GM12872 (cell line): Measurements from ENCODE around the gene MAP3K20.

Source experiments
- TF ChIP-seq, protein P1 (sequence below): IDR thresholded peaks from 3 replicates; pipeline ENCODE4 v1.5.1; 2011; ENCODE audit warnings: low read depth, mild to moderate bottlenecking, low read length, moderate library complexity; ENCODE audit not compliant: insufficient read depth

The MAP3K20 gene

DNA sequence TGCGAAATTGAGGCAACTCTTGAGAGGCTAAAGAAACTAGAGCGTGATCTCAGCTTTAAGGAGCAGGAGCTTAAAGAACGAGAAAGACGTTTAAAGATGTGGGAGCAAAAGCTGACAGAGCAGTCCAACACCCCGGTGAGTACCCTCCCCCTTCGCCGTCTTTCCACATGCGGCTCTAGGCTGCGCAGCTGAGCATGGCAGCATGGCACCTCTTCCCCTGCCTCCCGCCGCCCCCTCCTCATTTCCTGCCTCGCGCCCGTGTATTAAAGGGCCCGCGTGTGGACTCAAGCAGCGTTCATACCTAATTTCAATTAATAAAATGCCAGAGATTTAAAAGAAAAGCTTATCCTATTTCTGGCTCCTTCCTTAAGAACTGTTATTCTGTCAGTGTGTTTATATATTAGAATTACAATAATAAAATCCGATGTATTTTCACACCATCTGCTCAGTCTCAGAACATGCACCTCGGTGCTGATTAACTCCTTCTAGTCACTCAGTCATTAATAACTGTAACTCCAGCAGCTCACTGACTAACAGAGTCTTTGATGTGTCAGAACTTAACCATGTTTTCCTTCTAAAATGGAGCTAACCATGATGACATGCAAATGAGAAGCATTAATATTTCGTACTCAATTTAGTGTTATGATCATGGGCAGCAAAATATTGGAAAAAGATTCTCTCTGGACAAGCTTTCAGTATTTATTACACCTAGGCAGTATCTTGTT is 141.6 kb downstream of the MAP3K20 start:
- TF ChIP-seq, protein P1, sequence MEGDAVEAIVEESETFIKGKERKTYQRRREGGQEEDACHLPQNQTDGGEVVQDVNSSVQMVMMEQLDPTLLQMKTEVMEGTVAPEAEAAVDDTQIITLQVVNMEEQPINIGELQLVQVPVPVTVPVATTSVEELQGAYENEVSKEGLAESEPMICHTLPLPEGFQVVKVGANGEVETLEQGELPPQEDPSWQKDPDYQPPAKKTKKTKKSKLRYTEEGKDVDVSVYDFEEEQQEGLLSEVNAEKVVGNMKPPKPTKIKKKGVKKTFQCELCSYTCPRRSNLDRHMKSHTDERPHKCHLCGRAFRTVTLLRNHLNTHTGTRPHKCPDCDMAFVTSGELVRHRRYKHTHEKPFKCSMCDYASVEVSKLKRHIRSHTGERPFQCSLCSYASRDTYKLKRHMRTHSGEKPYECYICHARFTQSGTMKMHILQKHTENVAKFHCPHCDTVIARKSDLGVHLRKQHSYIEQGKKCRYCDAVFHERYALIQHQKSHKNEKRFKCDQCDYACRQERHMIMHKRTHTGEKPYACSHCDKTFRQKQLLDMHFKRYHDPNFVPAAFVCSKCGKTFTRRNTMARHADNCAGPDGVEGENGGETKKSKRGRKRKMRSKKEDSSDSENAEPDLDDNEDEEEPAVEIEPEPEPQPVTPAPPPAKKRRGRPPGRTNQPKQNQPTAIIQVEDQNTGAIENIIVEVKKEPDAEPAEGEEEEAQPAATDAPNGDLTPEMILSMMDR: no peak

DNA sequence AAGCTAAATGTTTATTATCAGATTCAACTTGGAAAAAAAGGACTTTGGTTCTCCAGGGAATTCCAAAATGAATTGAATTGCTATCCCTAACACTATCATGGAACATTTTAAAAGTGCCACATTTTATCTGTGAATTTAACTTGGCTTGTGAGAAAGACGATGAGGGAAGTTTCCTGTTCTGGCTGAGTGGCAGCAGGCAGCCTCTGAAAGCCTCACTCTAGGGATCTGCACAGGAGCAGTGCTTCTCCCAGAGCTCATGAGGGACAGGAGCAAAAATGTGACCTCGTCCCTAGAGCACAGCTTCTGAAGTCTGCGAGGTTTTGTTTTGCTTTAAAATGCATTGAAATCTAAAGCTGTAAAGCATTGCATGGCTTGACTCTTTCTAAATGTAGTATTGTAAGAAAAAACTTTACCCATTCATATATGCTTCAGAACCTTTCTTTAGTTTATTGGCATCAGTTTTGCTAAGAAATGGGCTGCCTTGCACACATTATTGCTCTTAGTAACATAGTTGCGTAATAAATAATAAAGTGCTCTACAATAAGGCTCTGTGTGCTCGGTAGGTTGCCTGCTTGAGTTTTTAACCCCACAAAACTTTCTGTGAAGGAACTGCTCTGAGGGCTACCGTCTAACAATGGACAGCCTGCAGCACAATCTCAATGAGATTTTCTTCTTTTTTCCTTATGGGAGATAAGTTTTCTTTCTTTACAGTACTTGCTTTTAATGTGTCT is 142.8 kb downstream of the MAP3K20 start:
- TF ChIP-seq, protein P1: no peak

DNA sequence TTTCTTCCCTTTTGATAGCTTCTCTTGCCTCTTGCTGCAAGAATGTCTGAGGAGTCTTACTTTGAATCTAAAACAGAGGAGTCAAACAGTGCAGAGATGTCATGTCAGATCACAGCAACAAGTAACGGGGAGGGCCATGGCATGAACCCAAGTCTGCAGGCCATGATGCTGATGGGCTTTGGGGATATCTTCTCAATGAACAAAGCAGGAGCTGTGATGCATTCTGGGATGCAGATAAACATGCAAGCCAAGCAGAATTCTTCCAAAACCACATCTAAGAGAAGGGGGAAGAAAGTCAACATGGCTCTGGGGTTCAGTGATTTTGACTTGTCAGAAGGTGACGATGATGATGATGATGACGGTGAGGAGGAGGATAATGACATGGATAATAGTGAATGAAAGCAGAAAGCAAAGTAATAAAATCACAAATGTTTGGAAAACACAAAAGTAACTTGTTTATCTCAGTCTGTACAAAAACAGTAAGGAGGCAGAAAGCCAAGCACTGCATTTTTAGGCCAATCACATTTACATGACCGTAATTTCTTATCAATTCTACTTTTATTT is 145.6 kb downstream of the MAP3K20 start:
- TF ChIP-seq, protein P1: no peak

DNA sequence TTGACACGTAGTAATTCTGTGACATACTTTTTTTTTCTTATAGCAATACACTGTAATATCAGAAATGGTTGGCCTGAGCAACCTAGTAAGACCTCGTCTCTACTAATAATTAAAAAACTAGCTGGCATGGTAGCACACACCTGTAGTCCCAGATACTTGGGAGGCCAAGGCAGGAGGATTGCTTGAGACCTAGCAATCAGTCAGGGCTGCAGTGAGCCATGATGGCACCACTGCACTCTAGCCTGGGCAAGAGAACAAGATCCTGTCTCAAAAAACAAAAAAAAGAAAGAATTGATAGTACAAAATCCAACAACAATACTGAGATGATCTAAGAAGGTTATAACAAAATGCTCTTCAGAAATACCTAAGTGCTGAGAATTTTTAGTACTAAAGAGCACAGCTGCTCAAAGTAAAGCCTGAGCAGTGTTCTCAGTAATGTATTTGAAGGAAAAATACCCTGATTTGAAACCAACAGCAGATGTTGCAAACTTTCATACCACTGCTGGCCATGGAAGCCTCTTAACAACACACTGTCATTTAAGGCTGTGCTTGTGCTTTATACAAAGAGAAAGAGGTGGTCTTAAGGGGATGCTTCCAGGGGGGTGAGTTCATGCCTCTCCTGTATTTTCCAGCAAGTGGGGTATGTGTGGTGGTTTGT is 146.4 kb downstream of the MAP3K20 start:
- TF ChIP-seq, protein P1: no peak

DNA sequence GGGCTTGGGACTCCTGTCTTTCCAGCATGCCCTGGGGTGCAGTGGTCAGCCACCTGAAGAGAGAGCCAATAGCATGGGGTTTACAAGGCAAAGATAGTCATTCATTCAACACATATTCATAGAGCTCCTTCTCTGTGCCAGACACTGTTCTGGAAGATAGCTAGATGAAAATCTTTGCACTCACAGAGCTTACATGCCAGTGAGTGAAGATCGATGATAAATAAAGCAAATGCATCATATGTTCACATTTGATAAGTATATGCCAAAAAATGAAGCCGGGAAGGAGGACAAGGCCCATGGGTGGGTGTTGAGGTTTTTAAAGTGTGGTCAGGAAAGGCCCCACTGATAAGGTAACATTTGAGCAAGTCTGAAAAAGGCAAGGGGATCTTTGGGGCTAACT is 148.2 kb downstream of the MAP3K20 start:
- TF ChIP-seq, protein P1: no peak

DNA sequence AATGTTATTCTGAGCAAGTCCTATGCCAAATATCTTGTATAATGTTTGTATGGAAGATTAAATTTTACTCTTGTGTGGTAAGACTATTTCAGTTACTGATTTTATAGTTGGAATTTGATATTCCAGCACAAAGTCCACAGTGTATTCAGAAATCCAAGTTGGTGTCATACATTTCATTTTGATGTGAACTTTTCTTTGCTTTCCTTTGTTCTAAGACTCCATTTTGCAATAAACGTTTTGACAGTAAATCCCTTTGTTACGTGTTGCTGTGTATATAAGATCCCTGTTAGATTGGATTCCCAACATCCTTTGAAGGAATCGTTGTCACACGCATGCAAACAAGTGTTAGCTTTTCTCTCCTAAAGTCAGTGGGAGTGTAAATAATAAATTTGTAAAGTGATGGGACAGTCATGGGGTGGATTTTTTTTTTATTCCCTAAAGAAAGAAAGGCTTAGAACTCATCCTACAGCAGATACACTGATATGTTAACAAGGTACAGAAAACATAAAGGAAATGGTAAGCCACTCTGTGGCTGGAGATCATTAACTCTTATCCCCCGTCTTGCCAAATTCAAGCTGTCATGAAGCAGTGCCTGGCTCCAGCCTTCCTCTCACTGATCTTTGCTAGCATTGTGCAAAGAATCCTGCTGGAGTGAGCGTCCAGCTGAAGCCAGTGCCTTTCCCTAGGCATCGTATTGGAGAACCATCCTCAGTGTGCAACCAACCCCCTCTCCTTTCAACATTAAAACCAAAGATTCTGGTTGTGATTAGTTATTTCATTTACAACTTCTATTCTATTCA is 151.5 kb downstream of the MAP3K20 start:
- TF ChIP-seq, protein P1: no peak
